ENCODE results near the gene TRIM16. TPM values are rescaled to one million over a fixed set of nuclear protein-coding genes. Genes with fewer than 3 reads are reported as not detected.

The TRIM16 gene
- total RNA-seq, 1 donor from 2014 or later: 69.1 TPM

Other genes starting within 250 kb of the TRIM16 start
- 2.2 and 3.6 TPM in 2 replicates for gene CDRT4, start 216.7 kb downstream of the TRIM16 start, total RNA-seq
- gene TVP23C, start 120.8 kb downstream of the TRIM16 start, total RNA-seq: 8.1 and 8.4 TPM in 2 replicates
- 0.41 and 0.84 TPM in 2 replicates for gene FBXW10B, start 64.6 kb downstream of the TRIM16 start, total RNA-seq
- 33.7 and 62.2 TPM in 2 replicates for gene ZNF286A, start 15.4 kb upstream of the TRIM16 start, total RNA-seq
- not detected in 2 replicates for gene TBC1D26, start 48.0 kb upstream of the TRIM16 start, total RNA-seq